NB4 (cell line): ENCODE data around the gene C19orf53.

ENCODE experiments used
- CTCF ChIP-seq: IDR thresholded peaks from one replicate; pipeline ENCODE4 v1.5.1; 2012; ENCODE audit warnings: low read depth, low read length
- MAX ChIP-seq: IDR thresholded peaks from 2 replicates; pipeline ENCODE4 v1.6.1; 2011; ENCODE audit warnings: low read depth, low read length
- MYC ChIP-seq: IDR thresholded peaks from 2 replicates; pipeline ENCODE4 v1.6.1; 2011; ENCODE audit warnings: low read depth, low read length
- POLR2A ChIP-seq: IDR thresholded peaks from 2 replicates; pipeline ENCODE4 v1.6.1; 2011; ENCODE audit warnings: mild to moderate bottlenecking; ENCODE audit not compliant: insufficient read length; ENCODE audit errors: extremely low read depth

GRCh38 chr19:13758795-13759194 lies 15.5 kb upstream of the C19orf53 start:
- TF ChIP-seq POLR2A (no peak), MAX (no peak), CTCF (no peak), MYC (no peak)
